ENCODE data around the gene TEX53.

The TEX53 gene

DNA sequence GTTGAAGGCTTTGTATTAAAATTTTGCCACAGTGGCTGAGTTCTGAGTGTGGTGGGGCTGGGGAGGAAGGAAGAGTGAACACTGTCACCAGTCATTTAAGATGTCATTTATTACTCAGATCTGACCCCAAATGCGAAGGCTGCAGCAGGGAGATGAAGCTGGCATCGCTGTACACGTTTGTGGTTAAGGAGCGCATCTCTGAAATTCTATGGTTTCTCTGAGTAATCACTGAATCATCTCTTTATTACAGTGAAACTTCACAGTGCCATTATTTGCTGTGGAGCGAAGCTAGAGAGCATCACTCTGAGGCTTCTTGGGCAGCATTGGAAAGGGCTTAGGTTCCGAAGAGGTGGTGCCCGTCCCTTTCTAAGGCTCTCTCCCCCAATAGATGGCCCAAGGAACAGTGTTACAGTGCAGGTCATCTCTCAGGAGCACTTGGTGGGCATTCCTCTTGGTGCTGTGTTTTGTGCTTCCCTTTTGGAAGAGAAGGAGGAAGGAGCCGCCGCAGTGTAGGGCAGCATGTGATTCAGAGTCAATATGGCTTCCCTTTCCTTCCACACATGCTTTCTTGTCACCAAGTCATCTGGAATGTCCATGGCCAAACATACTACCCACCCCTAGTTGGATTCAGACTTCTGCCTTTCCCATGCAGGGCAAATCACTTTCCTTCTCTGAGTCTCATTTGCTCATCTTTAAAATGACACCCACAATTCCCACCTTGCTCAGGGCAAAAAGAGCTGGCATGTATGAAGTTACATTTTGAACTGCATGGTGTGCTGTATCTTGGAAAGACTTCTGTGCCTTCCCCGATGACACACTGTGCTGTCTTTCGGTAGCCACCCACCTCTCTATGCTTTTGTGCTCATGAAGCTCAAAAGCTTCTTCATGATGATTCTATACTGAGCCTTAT is 33.7 kb upstream of the TEX53 start:
- TF ChIP-seq, protein P1, sequence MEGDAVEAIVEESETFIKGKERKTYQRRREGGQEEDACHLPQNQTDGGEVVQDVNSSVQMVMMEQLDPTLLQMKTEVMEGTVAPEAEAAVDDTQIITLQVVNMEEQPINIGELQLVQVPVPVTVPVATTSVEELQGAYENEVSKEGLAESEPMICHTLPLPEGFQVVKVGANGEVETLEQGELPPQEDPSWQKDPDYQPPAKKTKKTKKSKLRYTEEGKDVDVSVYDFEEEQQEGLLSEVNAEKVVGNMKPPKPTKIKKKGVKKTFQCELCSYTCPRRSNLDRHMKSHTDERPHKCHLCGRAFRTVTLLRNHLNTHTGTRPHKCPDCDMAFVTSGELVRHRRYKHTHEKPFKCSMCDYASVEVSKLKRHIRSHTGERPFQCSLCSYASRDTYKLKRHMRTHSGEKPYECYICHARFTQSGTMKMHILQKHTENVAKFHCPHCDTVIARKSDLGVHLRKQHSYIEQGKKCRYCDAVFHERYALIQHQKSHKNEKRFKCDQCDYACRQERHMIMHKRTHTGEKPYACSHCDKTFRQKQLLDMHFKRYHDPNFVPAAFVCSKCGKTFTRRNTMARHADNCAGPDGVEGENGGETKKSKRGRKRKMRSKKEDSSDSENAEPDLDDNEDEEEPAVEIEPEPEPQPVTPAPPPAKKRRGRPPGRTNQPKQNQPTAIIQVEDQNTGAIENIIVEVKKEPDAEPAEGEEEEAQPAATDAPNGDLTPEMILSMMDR (IDR thresholded peaks at IDR 0.05): no peak
- DNase-seq: no peak
- Histone ChIP-seq H3K9me3 (no peaks in the 10 kb centered on the region), H3K4me3 (no peak overlapping the region), H3K4me1 (no peaks in the 10 kb centered on the region), H3K27ac (no peak overlapping the region), H3K27me3 (no peaks in the 10 kb centered on the region), H3K36me3 (no peaks in the 10 kb centered on the region)
- intact Hi-C loops (cut with DNase I; ENCODE audit: low total_unique reads): no loop called here

DNA sequence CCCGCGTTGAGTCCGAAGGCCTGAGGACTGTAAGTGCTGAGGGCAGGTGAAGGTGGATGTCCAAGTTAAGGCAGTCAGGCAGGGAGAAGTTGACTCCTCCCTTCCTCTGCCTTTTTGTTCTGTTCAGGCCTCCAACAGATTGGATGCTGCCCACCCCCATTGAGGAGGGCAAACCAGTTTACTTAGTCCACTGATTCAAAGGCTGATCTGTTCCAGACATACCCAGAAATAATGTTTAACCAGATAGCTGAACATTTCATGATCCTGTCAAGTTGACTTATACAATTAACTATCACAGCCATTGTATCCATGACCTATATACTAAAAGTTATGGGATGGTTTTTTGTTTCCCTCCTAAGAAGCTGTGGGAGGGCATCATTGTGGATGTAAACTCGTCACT is 32.7 kb upstream of the TEX53 start:
- no peaks in the 10 kb centered on the region for H3K36me3 ChIP-seq
- DNase-seq: no peak
- H3K4me3 ChIP-seq: no peak overlapping the region
- no peaks in the 10 kb centered on the region for H3K9me3 ChIP-seq
- intact Hi-C loops (cut with DNase I; ENCODE audit: low total_unique reads): no loop called here
- TF ChIP-seq, protein P1 (IDR thresholded peaks at IDR 0.05): no peak
- no peaks in the 10 kb centered on the region for H3K4me1 ChIP-seq
- H3K27ac ChIP-seq: no peak overlapping the region
- no peaks in the 10 kb centered on the region for H3K27me3 ChIP-seq

DNA sequence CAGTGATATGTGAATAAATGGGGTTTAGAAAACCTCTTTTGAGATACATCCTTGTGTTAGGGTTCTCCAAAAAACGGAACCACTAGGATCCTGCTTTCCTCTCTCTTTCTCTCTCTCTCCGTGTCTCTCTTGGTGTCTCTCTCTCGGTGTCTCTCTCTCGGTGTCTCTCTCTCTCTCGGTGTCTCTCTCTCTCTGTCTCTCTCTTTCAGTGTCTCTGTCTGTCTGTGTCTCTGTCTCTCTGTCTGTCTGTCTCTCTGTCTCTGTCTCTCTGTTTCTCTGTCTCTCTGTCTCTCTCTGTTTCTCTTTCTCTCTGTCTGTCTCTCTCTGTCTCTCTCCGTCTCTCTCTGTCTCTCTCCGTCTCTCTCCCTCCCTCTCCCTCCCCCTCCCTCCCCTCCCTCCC is 32.2 kb upstream of the TEX53 start:
- no peaks in the 10 kb centered on the region for H3K36me3 ChIP-seq
- no peaks in the 10 kb centered on the region for H3K9me3 ChIP-seq
- no peaks in the 10 kb centered on the region for H3K4me1 ChIP-seq
- no peak for DNase-seq
- intact Hi-C loops (cut with DNase I; ENCODE audit: low total_unique reads): no loop called here
- no peak overlapping the region for H3K27ac ChIP-seq
- no peaks in the 10 kb centered on the region for H3K27me3 ChIP-seq
- TF ChIP-seq, protein P1 (IDR thresholded peaks at IDR 0.05): no peak
- no peak overlapping the region for H3K4me3 ChIP-seq

DNA sequence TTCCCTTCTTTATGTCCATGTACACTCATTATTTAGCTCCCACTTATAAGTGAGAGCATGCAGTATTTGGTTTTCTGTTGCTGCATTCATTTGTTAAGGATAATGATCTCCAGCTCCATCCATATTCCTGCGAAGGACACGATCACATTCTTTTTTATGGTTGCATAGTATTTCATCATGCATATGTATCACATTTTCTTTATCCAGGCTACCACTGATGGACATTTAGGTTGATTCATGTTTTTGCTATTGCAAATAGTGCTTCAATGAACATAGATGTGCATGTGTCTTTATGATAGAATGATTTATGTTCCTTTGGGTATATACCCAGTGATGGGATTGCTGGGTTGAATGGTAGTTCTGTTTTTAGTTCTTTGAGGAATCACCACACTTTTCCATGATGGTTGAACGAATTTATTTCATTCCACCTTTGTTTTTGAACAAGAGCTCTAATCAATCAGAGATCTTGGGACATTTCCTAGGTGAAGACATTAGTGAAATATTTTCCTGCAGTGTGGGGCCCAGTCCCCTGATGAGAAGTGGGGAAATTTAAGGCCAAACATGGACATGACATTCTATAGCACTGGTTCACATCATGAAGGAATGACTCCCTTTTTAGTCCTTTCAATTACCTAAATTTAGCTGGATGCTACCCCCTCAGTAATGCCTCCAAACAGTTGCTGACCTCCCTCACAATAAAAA is 31.5 kb upstream of the TEX53 start:
- TF ChIP-seq, protein P1 (IDR thresholded peaks at IDR 0.05): no peak
- DNase-seq: no peak
- Histone ChIP-seq H3K27ac (no peak overlapping the region), H3K4me1 (no peaks in the 10 kb centered on the region), H3K27me3 (no peaks in the 10 kb centered on the region), H3K9me3 (no peaks in the 10 kb centered on the region), H3K36me3 (no peaks in the 10 kb centered on the region), H3K4me3 (no peak overlapping the region)
- intact Hi-C loops (cut with DNase I; ENCODE audit: low total_unique reads): no loop called here

DNA sequence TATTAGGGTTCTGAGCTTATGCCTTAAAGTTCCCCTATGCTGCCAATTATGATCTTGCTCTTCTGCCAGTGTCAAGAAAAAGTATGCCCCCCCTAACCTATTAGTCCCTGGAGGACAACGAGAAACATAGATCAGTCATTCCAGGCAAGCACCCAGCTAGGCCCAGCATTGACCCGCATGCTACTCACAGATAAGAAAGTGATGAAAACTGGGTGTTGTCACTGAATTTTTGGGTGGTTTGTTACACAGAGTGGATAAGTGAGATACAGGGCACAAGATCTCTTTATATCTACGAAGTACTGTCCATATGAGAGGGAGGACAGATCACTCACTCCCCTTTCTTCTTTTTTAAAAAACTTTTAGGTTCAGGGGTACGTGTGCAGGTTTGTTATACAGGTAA is 30.8 kb upstream of the TEX53 start:
- Histone ChIP-seq H3K36me3 (no peaks in the 10 kb centered on the region), H3K9me3 (no peaks in the 10 kb centered on the region), H3K4me3 (no peak overlapping the region), H3K27me3 (no peaks in the 10 kb centered on the region), H3K27ac (no peak overlapping the region), H3K4me1 (no peaks in the 10 kb centered on the region)
- TF ChIP-seq, protein P1 (IDR thresholded peaks at IDR 0.05): no peak
- DNase-seq: no peak
- intact Hi-C loops (cut with DNase I; ENCODE audit: low total_unique reads): no loop called here
